Sigmoid colon (tissue), 4 donors: Measurements from ENCODE around the gene GSTA1.

Source experiments
- POLR2A ChIP-seq, 2 donors: fragments of 450-650 bp; IDR thresholded peaks; one replicate each; pipeline ENCODE4 v1.6.1; 2016; ENCODE audit warnings: antibody characterized with exemption in 2 of 2, mild to moderate bottlenecking in 2 of 2, moderate library complexity in 2 of 2
- POLR2AphosphoS5 ChIP-seq, 4 donors: sonication (generic); formaldehyde crosslinking; IDR thresholded peaks; one replicate each; pipeline ENCODE4 v1.6.1; 2017; ENCODE audit warnings: antibody characterized with exemption in 4 of 4
- TF ChIP-seq, protein P1 (sequence below), 4 experiments: fragments of 450-650 bp in 3 of 4; fragments of 200-600 bp in 1 of 4; IDR thresholded peaks; one replicate each; pipeline ENCODE4 v1.5.1; 2016 to 2019; ENCODE audit warnings: antibody characterized with exemption in 4 of 4, mild to moderate bottlenecking in 3 of 4, moderate library complexity in 2 of 4

GRCh38 chr6:52760105-52760765 is 43.4 kb downstream of the GSTA1 start:
- TF ChIP-seq, protein P1, sequence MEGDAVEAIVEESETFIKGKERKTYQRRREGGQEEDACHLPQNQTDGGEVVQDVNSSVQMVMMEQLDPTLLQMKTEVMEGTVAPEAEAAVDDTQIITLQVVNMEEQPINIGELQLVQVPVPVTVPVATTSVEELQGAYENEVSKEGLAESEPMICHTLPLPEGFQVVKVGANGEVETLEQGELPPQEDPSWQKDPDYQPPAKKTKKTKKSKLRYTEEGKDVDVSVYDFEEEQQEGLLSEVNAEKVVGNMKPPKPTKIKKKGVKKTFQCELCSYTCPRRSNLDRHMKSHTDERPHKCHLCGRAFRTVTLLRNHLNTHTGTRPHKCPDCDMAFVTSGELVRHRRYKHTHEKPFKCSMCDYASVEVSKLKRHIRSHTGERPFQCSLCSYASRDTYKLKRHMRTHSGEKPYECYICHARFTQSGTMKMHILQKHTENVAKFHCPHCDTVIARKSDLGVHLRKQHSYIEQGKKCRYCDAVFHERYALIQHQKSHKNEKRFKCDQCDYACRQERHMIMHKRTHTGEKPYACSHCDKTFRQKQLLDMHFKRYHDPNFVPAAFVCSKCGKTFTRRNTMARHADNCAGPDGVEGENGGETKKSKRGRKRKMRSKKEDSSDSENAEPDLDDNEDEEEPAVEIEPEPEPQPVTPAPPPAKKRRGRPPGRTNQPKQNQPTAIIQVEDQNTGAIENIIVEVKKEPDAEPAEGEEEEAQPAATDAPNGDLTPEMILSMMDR (IDR thresholded peaks at IDR 0.05): no peak
- TF ChIP-seq POLR2A (IDR thresholded peaks at IDR 0.05) (no peak), POLR2AphosphoS5 (IDR thresholded peaks at IDR 0.05) (no peak)
